ENCODE measurements around the gene UCMA.

DNA sequence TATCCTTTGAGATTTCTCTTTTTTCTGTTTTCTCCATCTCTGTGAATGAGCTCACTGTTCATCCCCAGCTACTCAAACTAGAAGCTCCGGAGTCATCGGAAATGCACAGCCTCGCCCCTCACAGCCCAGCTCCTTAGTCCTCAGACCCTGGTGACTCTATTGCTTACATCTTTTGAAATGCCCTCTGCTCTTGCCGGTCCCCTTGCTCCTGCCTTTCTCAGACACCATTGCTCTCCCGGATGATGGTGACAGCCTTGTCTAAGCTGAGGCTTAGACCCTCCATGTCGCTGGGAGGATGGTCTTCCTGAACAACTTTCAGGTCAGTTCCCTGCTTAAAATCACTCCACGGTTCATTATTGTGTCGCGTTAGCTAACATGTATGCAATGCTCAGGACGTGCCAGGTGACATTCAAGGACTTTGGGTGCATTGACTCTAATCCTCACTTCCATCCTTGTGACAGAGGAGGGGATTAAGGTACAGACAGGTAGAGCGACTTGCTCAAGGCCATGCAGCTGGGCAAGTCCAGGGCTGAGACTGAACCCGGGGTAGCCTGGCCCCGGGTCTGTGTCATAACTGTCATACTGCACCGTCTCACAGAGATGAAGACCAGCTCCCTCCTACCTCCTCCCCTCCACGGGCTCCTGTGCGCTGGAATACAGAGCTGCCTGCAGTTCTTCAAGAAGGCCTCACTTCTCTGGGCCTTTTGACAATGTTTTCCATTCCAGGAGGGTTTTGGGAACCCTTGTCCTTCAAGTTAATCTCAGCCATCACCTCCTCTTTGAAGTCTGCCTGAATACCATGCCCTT lies 4.3 kb upstream of the UCMA start:
- TF ChIP-seq, protein P1, sequence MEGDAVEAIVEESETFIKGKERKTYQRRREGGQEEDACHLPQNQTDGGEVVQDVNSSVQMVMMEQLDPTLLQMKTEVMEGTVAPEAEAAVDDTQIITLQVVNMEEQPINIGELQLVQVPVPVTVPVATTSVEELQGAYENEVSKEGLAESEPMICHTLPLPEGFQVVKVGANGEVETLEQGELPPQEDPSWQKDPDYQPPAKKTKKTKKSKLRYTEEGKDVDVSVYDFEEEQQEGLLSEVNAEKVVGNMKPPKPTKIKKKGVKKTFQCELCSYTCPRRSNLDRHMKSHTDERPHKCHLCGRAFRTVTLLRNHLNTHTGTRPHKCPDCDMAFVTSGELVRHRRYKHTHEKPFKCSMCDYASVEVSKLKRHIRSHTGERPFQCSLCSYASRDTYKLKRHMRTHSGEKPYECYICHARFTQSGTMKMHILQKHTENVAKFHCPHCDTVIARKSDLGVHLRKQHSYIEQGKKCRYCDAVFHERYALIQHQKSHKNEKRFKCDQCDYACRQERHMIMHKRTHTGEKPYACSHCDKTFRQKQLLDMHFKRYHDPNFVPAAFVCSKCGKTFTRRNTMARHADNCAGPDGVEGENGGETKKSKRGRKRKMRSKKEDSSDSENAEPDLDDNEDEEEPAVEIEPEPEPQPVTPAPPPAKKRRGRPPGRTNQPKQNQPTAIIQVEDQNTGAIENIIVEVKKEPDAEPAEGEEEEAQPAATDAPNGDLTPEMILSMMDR (IDR thresholded peaks at IDR 0.05) = no peak
- TF ChIP-seq POLR2A (IDR thresholded peaks at IDR 0.05) = no peak
